GM12874 (cell line): ENCODE measurements around the gene PIAS1.

Experiments used
- CTCF ChIP-seq: IDR thresholded peaks from 2 replicates; pipeline ENCODE4 v1.5.1; 2011; ENCODE audit warnings: low read depth, mild to moderate bottlenecking, control low read depth, low read length, moderate library complexity; ENCODE audit not compliant: insufficient read depth

Gene PIAS1

GRCh38 chr15:68042156-68042854, 11.8 kb upstream of the PIAS1 start:
- TF ChIP-seq CTCF = no peak

GRCh38 chr15:68042855-68043222, 11.3 kb upstream of the PIAS1 start:
- no peak for TF ChIP-seq CTCF

GRCh38 chr15:68045289-68046265, 8.5 kb upstream of the PIAS1 start:
- no peak for TF ChIP-seq CTCF

GRCh38 chr15:68047826-68048225, 6.3 kb upstream of the PIAS1 start:
- no peak for TF ChIP-seq CTCF

- TF ChIP-seq CTCF = no peak
Measured at GRCh38 chr15:68051109-68051508, 3.0 kb upstream of the PIAS1 start.

GRCh38 chr15:68051907-68052306, 2.2 kb upstream of the PIAS1 start:
- TF ChIP-seq CTCF = no peak

- no peak for TF ChIP-seq CTCF
Measured at GRCh38 chr15:68052431-68052830, 1.7 kb upstream of the PIAS1 start.
